ENCODE measurements around the gene MARCO.
A peak's percentile ranks its signal among the peaks of the same experiment; 100 is the strongest.

DNA sequence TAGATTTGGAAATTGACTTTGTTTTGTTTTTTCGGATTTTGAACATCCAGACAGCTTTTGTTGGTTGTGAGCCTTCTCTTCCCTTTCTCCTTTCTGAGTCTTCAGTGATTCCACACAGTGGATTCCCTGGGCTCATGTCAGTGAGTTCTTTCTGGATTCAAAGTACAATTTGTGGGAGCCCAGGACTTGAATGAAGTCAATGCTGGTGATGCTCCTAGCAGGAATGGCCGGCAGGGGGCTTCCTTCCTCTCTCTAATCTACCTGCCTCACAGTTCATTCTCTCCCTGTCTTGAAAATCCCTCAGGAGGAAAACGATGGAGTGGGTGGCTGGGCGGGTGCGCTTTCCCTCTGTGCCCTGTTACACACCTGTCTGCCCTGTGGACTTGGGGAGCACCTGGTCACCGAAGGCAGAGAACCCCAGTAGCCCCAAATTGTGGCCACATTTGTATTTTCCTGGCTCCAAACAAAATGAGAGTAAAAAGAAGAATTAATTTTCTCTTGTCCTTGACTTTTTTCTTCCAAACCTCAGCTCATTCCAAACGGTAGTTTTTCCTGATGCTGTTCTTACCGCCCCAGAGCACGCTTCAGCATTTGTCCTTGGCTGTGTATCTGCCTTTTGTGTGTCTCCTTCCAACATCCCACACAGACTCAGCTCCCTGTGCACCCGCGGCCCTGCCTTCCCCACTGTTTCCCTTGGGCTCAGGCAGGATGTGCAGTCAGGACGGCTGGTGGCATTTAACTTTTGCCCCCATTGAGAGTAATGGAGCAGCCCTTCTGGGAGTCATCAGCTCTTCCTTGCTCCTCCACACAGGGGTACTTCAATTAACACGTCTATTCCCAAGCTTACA, 86.6 kb downstream of the MARCO start:
- TF ChIP-seq POLR2A (IDR thresholded peaks at IDR 0.05; ENCODE audit: control extremely low read depth in 1 of 2, low read depth in 2 of 2, low read length in 2 of 2), result no peak
- TF ChIP-seq, protein P1, sequence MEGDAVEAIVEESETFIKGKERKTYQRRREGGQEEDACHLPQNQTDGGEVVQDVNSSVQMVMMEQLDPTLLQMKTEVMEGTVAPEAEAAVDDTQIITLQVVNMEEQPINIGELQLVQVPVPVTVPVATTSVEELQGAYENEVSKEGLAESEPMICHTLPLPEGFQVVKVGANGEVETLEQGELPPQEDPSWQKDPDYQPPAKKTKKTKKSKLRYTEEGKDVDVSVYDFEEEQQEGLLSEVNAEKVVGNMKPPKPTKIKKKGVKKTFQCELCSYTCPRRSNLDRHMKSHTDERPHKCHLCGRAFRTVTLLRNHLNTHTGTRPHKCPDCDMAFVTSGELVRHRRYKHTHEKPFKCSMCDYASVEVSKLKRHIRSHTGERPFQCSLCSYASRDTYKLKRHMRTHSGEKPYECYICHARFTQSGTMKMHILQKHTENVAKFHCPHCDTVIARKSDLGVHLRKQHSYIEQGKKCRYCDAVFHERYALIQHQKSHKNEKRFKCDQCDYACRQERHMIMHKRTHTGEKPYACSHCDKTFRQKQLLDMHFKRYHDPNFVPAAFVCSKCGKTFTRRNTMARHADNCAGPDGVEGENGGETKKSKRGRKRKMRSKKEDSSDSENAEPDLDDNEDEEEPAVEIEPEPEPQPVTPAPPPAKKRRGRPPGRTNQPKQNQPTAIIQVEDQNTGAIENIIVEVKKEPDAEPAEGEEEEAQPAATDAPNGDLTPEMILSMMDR (IDR thresholded peaks at IDR 0.05; ENCODE audit: control extremely low read depth in 1 of 3, insufficient read depth in 1 of 3, low read depth in 1 of 3, low read length in 3 of 3), result peak; percentile 59 to 78 (median 62)
- TF ChIP-seq POLR2AphosphoS5 (IDR thresholded peaks at IDR 0.05; ENCODE audit: low read depth, low read length), result no peak

All from H1 (cell line).